Amniotic stem cell (primary cell): ENCODE data around the gene HDAC2.
"Not testable (repeated sequence)": the region's sequence is repeated elsewhere in the genome, so short reads cannot be mapped to it uniquely, and the experiment has no call there.

Experiments
- DNase-seq: peaks from one replicate; lab custom pipeline; 2025; lab: John Stamatoyannopoulos, UW

The HDAC2 gene

DNA sequence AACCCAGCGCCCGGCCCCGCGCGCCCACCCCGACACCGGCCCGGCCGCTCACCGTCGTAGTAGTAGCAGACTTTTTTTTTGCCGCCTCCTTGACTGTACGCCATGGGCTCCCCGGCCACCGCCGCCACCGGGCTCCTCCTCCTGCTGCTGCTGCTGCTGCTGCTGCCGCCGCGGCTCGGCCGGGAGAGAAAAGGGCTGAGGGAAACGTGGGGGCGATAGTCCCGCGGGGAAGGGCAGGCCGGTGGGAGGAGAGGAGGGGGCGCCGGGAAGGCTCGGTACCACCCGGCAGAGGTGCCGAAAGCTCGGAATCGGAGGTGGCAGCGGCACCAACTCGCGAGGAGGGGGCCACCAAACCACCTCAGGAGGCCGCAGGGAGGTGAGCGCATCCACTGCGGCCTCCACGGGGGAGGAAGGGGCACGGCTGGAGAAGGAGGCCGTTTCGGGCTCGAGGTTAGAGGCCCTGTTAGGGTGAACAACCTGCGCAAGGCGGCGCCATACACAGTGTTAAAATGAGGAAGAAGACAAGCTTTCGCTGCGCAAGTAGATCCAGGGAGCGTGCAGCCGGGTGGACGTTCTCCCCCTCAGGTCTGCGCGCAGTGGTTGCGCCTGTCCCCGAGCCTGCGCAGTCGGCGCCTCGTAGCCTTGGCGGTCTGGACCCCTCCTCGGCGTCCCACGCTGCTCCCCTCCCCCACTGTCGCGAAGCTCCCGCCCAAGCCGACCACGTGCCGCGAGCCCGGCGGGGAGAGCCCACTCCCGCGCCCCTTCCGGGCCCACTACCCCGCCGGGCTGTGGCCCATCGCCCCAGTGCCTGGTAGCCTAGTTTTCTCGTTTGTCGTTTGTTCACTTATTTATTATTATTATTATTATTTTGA lies at the start of gene HDAC2:
HDAC2 (minus strand) TSS at position 344 of the 872 bp plus-strand sequence; CDS start at position 104, 240 bp downstream.
- DNase-seq: peak; percentile 52

DNA sequence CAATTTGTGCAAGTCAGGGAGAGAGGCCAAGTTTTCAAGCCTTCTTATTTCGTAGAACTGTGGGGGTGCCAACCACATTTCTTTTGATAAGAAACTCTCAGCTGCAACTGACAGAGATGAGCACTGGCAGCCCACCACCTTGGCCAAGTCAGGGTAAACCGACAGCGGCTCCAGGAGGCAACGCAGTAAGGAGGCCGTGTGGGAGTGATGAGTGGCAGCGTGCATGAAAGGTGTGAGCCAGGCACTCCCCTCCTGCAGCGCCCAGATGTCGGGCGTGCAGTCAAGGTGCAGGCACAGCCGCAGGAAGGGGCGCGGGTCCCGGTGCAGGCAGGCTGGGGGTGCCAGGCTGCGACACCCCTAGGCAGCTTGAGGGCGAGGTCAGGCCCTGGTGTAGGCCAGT lies 49.2 kb upstream of the HDAC2 start:
- DNase-seq: no peak

DNA sequence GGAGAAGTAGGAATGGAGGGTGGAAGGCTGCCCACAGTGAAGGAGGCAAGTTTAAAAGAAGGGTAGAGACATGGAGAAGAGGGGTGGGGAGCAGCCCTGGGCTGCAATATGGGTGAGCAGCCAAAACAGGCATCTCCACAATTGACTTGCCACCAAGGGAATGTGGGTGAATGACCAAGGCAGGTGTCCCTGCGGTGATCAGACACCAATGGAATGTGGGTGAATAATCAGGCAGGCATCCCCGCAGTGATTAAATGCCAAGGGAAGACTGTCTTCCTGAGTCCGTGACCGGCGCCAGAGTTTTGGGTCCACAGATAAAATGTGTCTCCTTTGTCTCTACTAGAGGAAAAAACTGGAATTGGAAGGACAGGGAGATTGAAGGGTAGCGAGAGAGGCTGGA lies 46.2 kb upstream of the HDAC2 start:
- not testable (repeated sequence) for DNase-seq

DNA sequence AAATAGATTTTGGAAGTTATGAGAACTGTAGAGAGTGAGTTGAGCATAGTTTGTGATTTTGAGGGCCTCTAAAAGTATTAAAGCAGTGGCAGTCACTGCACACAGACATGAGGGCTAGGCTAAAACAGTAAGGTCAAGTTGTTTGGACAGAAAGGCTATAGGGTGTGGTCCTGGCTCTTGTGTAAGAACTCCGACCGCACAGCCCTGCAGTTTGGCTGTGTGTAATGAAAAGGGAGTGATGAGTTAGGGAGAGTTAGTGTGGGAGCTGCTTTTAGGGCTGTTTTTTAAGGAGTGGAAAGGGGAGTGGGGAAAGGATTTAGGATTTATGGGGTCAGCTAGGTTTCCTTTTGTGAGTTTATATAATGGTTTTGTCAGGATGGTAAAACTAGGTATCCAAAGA lies 43.2 kb upstream of the HDAC2 start:
- not testable (repeated sequence) for DNase-seq

DNA sequence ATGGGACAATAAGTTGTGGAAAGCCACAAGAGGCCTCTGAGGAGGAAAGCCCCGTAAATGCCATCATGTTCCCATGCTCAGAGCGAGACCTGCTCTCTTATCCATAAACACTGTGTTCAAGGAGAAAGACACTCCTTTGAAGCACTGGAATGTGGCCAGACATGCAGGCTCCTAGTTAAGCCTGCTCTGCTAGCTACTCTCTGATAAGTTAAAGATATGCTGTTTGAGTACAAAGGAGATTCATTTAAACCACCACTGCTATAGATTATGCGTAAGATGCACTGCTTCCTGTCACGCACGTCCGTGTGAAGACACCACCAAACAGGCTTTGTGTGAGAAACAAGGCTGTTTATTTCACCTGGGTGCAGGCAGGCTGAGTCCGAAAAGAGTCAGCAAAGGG lies 40.5 kb upstream of the HDAC2 start:
- DNase-seq: not testable (repeated sequence)

DNA sequence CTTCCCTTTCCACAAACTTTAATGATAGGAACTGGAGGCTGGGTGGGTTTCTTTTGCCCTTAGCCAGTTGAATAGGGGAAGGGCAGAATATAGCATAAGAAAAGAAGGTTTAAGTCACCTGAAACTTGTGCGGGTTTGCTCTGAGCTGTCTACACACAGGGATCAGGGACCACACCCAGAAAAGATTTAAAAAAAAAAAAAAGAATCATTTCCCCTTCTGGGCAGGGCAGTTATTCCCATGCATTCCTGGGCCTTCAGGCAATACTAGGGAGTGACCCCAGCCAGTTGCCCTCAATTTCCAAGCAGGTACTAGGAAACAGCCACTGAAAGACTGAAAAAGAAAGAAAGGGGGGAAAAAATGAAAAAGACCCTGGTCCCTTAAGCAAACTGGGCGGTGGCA lies 39.6 kb upstream of the HDAC2 start:
- no peak for DNase-seq

DNA sequence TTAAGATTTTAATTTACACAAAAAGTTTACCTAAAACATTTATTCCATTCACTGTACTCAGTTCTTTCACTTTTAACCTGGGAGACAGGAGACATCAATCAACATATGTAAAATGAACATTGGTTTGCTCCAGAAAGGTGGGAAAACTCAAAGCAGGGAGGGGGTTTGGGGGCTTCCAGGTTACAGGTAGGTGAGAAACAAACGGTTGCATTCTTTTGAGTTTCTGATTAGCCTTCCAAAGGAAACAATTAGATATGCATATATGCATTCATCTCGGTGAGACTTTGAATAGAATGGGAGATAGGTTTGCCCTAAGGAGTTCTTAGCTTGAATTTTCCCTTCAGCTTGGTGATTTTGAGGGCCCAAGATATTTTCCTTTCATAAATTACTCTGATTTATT lies 38.2 kb upstream of the HDAC2 start:
- DNase-seq: no peak

DNA sequence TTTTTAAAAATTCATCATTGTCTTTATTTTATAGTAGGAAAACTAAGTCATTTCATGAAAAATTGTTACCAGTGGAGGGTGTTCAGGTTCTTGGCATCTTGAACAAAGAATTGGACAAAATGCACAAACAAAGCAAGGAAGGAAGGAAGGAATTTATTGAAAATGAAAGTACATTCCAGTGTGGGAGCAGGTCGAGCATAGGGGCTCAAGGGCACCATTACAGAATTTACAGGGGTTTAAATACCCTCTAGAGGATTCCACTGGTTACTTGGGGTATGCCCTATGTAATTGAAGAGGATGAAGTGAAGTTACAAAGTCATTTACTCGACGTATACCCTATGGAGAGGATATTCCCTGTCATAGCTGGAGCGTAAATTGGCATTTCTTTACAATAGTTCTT lies 37.4 kb upstream of the HDAC2 start:
- DNase-seq: no peak

DNA sequence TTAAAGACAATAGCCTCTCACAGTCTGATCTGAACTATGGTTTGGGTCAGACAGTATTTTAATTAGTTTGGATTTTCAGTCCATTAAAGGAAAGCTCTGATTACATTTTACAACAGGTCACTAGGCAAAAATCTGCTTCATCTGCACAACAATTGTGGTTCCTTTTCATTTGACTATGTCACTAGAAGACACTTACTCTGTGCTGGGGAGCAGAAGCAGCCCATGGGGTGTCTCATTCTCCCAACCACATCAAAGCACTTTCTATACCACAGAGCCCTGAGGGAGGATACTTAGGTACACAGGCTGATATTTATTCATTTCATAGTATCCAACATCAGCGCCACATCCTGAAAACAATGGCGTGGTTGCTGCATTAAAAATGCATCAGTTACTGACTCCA lies 36.6 kb upstream of the HDAC2 start:
- DNase-seq: no peak

DNA sequence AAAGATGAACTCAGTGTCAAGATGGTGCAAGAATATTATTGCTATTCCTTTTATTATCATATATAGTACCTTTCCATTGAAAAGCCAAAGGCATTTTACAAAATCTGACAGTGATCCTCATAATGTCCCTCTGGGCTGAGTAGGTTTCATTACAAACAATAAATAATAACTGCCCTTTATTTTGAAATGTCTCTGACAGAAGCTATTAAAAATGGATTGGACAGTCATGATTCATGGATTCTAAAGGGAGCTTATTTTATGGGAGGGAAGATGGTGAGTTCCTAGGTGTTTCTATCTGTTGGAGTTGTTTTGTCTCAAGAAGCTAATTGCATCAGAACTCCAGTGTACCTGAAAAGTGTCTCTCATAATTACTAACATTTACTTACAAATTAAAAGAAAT lies 30.4 kb upstream of the HDAC2 start:
- DNase-seq: no peak

DNA sequence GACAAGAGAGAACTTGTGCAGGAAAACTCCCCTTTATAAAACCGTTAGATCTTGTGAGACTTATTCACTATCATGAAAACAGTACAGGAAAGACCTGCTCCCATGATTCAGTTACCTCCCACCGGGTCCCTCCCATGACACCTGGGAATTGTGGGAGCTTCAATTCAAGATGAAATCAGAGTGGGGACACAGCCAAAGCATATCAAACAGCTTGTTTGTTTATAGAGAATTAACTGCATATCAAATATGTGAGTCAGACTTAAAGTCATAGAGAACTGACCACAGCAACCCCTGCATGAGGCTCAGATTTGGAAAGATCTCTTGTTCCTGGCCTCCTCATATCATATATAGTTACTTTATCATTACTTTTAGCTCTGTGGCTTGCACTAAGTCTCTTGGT lies 29.1 kb upstream of the HDAC2 start:
- DNase-seq: peak; percentile 28

DNA sequence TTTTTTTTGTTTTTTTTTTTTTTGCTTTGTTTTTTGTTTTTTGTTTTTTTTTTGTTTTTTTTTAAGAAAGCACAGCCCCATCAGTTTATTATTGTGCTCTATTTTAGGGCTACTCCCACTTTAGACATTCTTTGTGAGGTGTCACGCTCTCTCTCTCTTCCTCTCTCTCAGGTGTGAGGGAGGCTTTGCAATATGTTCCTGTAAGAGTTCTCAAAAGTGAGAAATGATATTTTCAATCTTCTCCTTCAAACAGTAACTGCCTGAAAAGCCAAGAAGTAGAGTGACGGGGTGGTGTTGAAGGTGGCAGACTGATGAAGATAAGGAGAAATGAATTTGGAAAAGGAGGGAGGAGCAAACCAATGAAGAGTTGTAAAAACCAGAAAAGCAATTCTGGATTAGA lies 28.3 kb upstream of the HDAC2 start:
- no peak for DNase-seq

DNA sequence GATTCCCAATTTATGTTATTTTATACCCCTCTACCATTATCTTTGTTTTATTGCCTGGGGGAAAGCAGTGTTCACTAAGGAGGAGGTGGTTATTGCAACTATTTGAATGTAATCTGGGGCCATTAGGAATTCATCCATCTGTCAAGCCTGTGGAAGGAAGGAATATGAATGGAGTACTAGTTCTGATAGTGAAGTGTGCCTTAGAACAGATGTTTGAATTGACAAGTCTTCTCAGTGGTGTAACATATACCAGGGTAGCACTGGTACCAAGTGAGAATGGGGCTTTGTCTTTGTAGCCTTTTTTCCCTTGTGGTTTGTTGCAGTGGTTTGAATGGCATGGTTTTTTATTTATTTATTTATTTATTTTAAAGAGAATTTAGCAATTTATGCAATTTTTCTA lies 27.9 kb upstream of the HDAC2 start:
- no peak for DNase-seq

DNA sequence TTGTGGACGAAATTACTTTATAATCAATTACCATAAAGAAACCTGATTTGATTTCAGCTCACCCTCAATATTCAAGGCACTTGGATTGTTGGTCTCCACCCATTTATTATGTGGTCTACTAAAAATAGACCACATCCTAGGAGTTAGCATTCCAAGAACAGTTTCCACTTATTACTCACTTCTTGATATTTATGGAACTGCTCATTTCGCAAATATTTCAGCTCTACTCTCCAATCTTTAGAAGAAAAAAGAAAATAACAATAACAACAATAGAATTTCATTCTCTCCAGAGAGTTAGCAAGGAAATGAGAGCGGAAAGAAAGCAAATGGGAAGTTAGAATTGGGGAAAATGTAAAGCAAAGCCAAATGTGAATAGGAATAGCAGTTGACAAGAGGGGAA lies 26.2 kb upstream of the HDAC2 start:
- DNase-seq: peak; percentile 63

DNA sequence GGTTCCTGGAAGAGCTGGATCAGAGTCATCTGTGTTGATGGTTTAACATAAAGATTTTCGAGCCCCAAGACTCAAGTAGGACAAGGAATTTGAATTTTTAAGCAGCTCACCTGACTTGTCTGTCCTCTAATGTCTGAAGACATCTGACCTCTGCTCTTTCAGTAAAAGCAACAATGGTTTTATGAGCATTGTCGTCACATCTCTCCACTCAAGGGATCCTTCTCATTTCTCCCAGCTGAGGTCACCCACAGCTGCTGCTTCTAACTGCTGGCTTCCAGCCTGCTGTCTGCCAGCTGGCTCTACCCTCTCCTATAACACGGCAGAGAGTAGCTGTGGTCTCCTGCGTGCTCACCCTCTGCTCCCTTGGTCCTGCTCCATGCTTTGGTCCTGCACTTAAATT lies 24.7 kb upstream of the HDAC2 start:
- peak; percentile 74 for DNase-seq

DNA sequence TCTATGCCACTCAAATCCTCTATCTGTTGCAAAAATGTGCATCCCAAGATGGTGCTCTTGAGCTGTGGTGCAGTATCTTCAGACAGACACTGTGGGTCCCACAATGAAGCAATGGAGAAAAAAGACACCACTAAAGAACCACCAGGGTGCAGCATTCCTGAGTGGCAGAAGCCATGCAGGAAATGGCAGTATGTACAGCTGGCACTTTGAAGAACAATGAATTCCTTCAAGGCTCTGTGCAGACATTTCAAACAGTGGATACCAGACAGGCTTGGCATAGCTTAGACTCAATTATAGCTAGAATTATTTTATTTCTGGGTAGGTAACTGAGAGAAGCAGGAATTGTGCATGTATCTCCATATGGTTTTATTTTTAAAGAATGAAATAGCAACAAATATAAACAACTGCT lies 24.0 kb upstream of the HDAC2 start:
- DNase-seq: peak; percentile 83

DNA sequence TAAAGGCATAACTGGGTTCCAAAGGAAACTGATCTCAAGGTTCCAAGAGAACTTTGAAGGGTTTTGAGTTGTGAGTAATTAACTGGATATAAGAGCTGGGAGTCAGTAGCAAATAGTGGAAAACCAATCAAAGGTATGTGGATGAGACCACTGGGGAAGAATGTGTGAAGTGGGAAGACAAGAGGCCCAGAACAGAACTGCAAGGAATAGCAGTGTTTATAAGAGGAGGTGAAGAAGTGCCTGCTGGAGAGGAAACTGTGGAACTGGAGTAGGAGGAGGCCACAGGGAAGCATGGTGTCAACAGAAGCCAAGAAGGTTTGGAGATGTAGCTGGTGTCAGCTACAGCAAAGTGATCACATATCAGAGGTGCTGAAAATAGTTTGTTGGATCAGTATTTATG lies 18.7 kb upstream of the HDAC2 start:
- DNase-seq: no peak

DNA sequence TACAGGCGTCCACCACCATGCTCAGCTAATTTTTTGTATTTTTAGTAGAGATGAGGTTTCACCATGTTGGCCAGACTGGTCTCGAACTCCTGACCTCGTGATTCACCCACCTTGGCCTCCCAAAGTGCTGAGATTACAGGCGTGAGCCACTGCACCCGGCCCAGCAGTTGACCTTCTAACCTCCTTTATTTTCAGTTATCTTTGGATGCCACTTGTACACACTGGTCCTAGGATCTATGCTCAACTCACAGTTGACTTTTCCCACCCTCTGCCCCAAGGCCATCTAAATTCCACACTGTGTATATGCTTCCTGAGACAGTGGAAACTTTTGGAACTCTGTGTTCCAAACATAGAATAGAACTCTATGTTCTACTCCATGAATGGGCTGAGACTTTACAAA lies 11.7 kb upstream of the HDAC2 start:
- not testable (repeated sequence) for DNase-seq

DNA sequence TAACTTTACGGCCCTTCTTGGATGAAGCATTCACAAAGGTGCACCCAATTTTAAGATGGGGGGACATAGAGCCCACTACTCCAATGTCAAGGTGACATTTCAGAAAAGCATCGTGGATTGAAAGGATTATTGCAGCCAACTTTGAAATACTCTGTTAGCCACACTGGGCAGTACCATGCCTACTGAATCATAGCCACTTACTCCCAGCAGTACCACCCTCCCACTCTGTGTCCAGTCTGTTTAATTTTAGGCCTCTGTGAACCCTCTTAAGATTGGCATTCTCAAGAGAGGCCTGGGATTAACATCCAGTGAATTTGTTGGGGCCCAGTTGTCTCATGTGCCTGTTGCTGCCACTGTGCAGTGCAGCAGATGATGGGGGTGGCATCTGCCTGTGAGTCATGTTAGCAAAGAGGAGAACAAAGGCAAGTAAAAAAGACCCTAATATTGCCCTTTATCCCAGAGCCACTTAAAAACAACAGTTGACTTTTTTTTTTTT lies 11.2 kb upstream of the HDAC2 start:
- DNase-seq: no peak

DNA sequence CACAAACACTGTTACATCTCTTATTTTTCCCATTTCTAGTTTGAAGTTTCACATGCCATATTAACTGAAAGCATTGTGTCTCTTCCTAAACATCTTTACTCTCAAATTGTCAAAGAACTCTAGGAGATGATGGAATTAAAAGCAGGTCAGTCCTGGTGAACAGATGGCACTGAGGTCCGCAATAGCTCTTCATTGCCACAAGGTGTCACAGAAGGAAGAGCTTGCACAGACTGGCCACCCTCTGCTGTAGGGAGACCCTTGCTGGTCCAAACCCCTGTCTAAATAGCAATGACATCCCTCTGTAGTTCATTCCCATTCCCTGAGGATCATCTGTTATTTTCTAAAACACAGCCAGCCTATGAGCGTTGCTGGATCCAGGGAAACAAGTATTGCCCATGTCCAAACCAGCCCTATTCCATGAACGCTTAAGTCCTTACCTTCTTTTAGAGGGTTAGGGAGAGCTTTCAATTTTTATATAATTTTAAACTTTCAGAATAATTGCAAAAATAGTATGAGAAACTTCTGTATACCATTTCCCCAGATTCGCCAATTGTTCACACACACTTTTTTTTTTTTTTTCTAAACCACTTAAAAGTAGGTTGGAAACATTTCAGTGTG lies 10.1 kb upstream of the HDAC2 start:
- DNase-seq: no peak

DNA sequence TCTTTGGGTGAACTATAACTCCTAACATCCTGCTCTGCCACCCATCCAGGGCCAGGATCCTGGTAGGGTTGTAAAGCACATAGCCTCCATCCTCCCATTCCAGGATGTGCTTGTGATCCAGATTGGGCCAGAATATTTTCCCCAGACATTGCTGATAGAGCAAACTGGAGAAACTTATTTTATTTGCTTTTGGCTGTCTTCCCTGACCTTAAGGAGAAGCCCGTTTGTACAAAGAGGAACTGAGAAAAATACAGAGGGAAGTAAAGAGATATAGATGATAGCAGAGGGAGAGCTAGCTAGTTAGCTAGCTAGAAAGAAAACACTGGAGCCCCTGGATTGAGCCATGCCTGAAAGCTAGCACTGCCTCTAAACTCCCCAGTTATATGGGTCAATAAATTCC lies 9.0 kb upstream of the HDAC2 start:
- DNase-seq: no peak

DNA sequence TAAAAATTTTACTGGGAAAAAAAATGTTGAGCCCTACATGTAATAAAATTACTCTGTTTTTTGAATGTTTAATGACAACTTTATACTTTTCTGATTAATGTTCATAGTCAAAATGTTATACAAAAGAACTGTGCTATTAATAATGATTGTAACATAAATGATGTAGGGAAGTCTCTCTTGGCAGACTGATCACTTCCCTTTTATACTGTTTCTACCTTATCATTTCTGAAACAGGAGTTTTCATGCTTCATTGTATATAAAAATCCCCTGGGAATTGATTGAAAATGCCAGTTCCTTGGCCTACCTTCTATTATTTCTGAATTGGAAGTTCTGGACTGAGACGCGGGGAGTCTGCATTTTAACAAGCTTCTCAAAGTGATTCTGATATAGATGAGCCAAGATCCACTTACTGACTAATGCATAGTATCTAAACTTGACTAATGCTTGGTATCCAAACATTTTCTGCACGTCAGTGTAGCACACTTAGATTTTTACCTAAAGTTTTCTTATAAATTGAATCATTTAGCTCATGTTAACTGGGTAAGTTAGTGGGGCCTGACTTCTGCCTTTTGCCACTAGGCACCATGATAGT lies 7.2 kb upstream of the HDAC2 start:
- no peak for DNase-seq

DNA sequence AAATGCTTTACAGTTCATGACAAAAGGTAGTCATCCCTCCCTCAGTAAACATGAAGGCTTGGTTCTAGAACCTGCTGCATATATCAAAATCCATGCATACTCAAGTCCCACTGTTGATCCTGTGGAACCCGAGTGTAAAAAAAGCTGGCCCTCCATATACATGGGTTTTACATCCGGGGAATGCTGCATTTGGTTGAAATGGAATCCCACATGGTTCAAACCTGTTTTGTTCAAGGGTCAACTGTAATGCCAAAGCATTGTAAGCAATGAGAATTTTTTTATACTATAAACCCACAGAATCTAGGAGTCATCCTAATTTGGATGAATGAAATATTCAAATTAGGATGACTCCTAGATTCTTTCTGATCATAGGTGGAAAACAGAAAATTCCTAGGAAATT lies 5.9 kb upstream of the HDAC2 start:
- no peak for DNase-seq
